OCI-LY7 (cell line): ENCODE results near the gene DSCAM. TPM values are rescaled to one million over a fixed set of nuclear protein-coding genes. Genes with fewer than 3 reads are reported as not detected.
"Not testable (repeated sequence)": the region's sequence is repeated elsewhere in the genome, so short reads cannot be mapped to it uniquely, and the experiment has no call there.

Source experiments
- BruUV-seq: library from RNA; stranded (reverse); fragments of 400-500 nt; replicated peaks from 2 replicates; lab custom pipeline; 2021; lab: Mats Ljungman, UMichigan
- CTCF ChIA-PET: fragments of 300-600 bp; sonication (Branson Sonifier 250); formaldehyde crosslinking; loops from one replicate; lab custom pipeline; 2022; ENCODE audit warnings: antibody characterized with exemption; ENCODE audit not compliant: unreplicated experiment; lab: Charles Lee
- POLR2A ChIA-PET: fragments of 300-600 bp; sonication (Branson Sonifier 250); formaldehyde crosslinking; loops from one replicate; lab custom pipeline; 2022; ENCODE audit warnings: antibody characterized with exemption; lab: Charles Lee
- DNase-seq: peaks from one replicate; pipeline ENCODE4 v3.0.0-alpha.2; 2015; ENCODE audit warnings: low spot score
- H2AFZ ChIP-seq: fragments of 200-600 bp; sonication (generic), shearing (Covaris generic); 2 replicates; pipeline ENCODE4 v1.6.1; 2014; ENCODE audit warnings: mild to moderate bottlenecking, antibody characterized with exemption, low read length, moderate library complexity
- H3K27ac ChIP-seq: fragments of 200-600 bp; sonication (generic); 2 replicates; pipeline ENCODE4 v1.5.1; 2014; ENCODE audit warnings: mixed run types, low read depth, mild to moderate bottlenecking, moderate library complexity, low read length, inconsistent platforms; ENCODE audit not compliant: poor library complexity, severe bottlenecking
- H3K36me3 ChIP-seq: fragments of 200-600 bp; sonication (generic); 2 replicates; pipeline ENCODE4 v1.6.1; 2014; ENCODE audit warnings: mild to moderate bottlenecking, antibody characterized with exemption, low read length, moderate library complexity, mixed read lengths; ENCODE audit not compliant: insufficient read depth
- H3K4me1 ChIP-seq: fragments of 200-600 bp; sonication (generic); 2 replicates; pipeline ENCODE4 v1.5.1; 2014; ENCODE audit warnings: mild to moderate bottlenecking, low read length; ENCODE audit not compliant: insufficient read depth, poor library complexity, severe bottlenecking
- H3K4me2 ChIP-seq: fragments of 200-600 bp; sonication (generic); 2 replicates; pipeline ENCODE4 v1.6.1; 2014; ENCODE audit warnings: mild to moderate bottlenecking, low read length
- H3K4me3 ChIP-seq: fragments of 200-600 bp; sonication (generic); 2 replicates; pipeline ENCODE4 v1.5.1; 2014; ENCODE audit warnings: mild to moderate bottlenecking, low read depth, low read length; ENCODE audit not compliant: poor library complexity, severe bottlenecking
- H3K79me2 ChIP-seq: fragments of 200-600 bp; sonication (generic); 2 replicates; pipeline ENCODE4 v1.6.1; 2016; ENCODE audit warnings: low read depth, mild to moderate bottlenecking, low read length, moderate library complexity, mixed read lengths; ENCODE audit not compliant: insufficient read depth
- H3K9me2 ChIP-seq: fragments of 200-600 bp; sonication (generic); 2 replicates; pipeline ENCODE4 v1.6.1; 2016; ENCODE audit warnings: mild to moderate bottlenecking, low read length, mixed read lengths; ENCODE audit not compliant: insufficient read depth
- H3K9me3 ChIP-seq: fragments of 200-600 bp; sonication (generic); 2 replicates; pipeline ENCODE4 v1.6.1; 2014; ENCODE audit warnings: mild to moderate bottlenecking, mixed run types, low read length, mixed read lengths
- H4K20me1 ChIP-seq: fragments of 200-600 bp; sonication (generic); 2 replicates; pipeline ENCODE4 v1.6.1; 2014; ENCODE audit warnings: mild to moderate bottlenecking, antibody characterized with exemption, low read length, moderate library complexity, mixed read lengths; ENCODE audit not compliant: insufficient read depth
- EZH2phosphoT487 ChIP-seq: fragments of 200-600 bp; sonication (generic); IDR thresholded peaks from 2 replicates; pipeline ENCODE4 v1.6.1; 2018; ENCODE audit warnings: low read depth, borderline replicate concordance, mild to moderate bottlenecking, mixed run types, antibody characterized with exemption, low read length, moderate library complexity, mixed read lengths
- intact Hi-C: fragments of 100-400 bp; cut with micrococcal nuclease; formaldehyde crosslinking; loops from one replicate; pipeline ENCODE4 v1.10.0; 2022; ENCODE audit not compliant: unreplicated experiment
- total RNA-seq, 2 experiments: library from RNA; depleted of rRNA in 1 of 2; stranded (reverse); fragments of >200 nt in 1 of 2; shearing (Covaris generic) in 1 of 2; gene quantifications; 2 replicates each; pipeline ENCODE4 v1.2.3, GENCODE V29; 2014 to 2022
- TF ChIP-seq, protein P1 (sequence below): fragments of 200-600 bp; sonication (generic); conservative IDR thresholded peaks from 2 replicates; pipeline ENCODE4 v1.5.1; 2014; ENCODE audit warnings: mild to moderate bottlenecking, antibody characterized with exemption, low read length, moderate library complexity, mixed read lengths

Gene DSCAM
- total RNA-seq, 2 experiments from 2014 or later, result not detected

DNA sequence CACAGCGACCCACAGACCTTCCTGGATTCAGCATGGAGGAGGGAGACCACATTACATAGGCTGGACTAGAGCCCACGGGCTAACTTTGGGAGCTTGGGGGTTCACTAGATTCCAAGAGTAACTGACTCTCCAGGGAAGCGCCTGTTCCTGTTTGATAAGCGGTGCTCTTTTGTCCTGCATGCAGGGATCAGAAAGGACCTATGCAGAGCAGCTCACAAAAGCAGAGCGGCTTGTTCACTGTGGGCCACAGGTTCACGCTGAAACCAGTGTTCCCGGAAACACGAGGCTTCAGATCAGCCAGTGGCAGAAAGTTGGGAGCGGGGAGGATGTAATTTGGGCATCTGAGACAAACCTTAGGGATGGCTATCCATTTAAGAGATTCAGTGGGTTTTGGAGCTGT lies 575.8 kb downstream of the DSCAM start:
- Histone ChIP-seq H4K20me1 (no peaks in the 10 kb centered on the region), H3K4me1 (no peaks in the 10 kb centered on the region), H3K9me2 (no peaks in the 10 kb centered on the region), H3K4me2 (no peak overlapping the region), H2AFZ (no peak overlapping the region), H3K79me2 (no peaks in the 10 kb centered on the region), H3K9me3 (no peaks in the 10 kb centered on the region), H3K36me3 (no peaks in the 10 kb centered on the region), H3K27ac (no peak overlapping the region), H3K4me3 (no peak overlapping the region)
- no peak for TF ChIP-seq EZH2phosphoT487
- TF ChIP-seq, protein P1, sequence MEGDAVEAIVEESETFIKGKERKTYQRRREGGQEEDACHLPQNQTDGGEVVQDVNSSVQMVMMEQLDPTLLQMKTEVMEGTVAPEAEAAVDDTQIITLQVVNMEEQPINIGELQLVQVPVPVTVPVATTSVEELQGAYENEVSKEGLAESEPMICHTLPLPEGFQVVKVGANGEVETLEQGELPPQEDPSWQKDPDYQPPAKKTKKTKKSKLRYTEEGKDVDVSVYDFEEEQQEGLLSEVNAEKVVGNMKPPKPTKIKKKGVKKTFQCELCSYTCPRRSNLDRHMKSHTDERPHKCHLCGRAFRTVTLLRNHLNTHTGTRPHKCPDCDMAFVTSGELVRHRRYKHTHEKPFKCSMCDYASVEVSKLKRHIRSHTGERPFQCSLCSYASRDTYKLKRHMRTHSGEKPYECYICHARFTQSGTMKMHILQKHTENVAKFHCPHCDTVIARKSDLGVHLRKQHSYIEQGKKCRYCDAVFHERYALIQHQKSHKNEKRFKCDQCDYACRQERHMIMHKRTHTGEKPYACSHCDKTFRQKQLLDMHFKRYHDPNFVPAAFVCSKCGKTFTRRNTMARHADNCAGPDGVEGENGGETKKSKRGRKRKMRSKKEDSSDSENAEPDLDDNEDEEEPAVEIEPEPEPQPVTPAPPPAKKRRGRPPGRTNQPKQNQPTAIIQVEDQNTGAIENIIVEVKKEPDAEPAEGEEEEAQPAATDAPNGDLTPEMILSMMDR, result no peak
- BruUV-seq, result no TSS peak
- intact Hi-C loops, result no loop called here
- ChIA-PET CTCF (no interaction called here), POLR2A (no interaction called here)
- DNase-seq, result no peak

DNA sequence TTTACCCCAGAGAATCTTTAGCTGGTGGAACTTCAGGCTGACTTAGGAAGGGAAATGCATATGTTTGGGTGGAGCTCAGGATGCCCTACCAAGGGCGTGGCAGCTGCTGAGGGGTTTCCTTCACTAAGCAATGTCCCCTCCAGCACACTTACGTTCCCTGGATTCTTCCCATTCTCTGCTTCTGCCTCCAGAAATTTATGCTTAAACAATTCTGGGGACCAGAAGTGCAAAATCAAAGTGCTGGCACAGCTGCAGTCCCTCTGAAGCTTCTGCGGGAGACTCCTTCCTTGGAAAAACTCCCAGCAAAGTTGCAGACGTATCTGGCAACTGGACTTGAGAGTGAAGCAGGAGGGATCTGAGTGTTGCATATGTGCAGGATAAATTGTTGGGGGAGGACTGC lies 576.9 kb downstream of the DSCAM start:
- Histone ChIP-seq H2AFZ (no peak overlapping the region), H3K9me2 (no peaks in the 10 kb centered on the region), H3K36me3 (no peaks in the 10 kb centered on the region), H3K27ac (no peak overlapping the region), H3K9me3 (no peaks in the 10 kb centered on the region), H3K4me2 (no peak overlapping the region), H3K4me1 (no peaks in the 10 kb centered on the region), H3K79me2 (no peaks in the 10 kb centered on the region), H4K20me1 (no peaks in the 10 kb centered on the region), H3K4me3 (no peak overlapping the region)
- intact Hi-C loops, result no loop called here
- DNase-seq, result no peak
- POLR2A ChIA-PET, result no interaction called here
- no peak for TF ChIP-seq EZH2phosphoT487
- TF ChIP-seq, protein P1, result no peak
- BruUV-seq, result no TSS peak
- CTCF ChIA-PET, result no interaction called here

DNA sequence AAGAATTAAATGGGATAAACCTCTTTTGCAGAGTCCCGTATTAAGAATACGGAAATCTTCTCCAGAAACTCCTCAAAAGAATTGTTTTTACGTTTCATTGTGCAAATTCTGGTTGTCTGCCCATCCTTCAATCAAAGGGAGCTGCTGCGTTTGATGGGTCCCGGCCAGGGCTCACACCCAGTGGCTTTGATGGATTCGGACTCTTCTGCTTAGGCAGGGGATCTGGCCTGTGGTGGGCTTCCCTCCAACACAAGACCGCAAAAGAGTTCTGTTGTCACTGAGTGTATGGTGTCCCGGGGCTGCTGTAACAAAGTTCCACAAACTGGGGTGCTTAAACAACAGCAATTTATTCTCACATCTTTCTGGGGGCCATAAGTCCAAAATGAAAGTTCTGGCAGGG lies 577.7 kb downstream of the DSCAM start:
- H3K4me1 ChIP-seq, result no peaks in the 10 kb centered on the region
- no TSS peak for BruUV-seq
- DNase-seq, result no peak
- no peaks in the 10 kb centered on the region for H4K20me1 ChIP-seq
- no peaks in the 10 kb centered on the region for H3K79me2 ChIP-seq
- no peak overlapping the region for H2AFZ ChIP-seq
- ChIA-PET POLR2A (interaction anchor here (0.6 kb wide), 1 partner anchor 213 kb away, joined by 3 read pairs; no protein-coding TSS in a partner anchor), CTCF (no interaction called here)
- intact Hi-C loops, result no loop called here
- H3K4me2 ChIP-seq, result no peak overlapping the region
- no peaks in the 10 kb centered on the region for H3K9me3 ChIP-seq
- H3K9me2 ChIP-seq, result no peaks in the 10 kb centered on the region
- H3K4me3 ChIP-seq, result no peak overlapping the region
- H3K36me3 ChIP-seq, result no peaks in the 10 kb centered on the region
- no peak overlapping the region for H3K27ac ChIP-seq
- TF ChIP-seq, protein P1, result no peak
- no peak for TF ChIP-seq EZH2phosphoT487

DNA sequence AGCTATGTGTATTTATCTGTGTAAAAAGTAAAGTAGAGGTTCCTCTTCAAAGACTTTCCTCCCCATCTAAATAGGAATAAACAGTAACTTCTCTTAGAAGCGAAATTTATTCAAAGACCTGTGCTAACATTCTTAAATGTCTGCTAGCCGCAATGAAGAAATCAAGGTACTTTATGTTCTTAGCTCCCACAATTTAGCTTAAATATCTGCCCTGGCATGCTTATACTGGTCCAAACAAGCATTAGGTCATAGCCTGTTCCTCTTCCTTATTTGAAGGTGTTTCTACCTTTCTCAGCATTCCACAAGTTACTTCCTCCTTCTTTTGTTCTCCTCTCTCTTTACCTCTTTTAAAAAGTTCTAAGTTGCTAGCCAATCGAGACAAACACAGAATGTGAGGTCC lies 588.5 kb downstream of the DSCAM start:
- POLR2A ChIA-PET, result interaction anchor here (0.7 kb wide), 1 partner anchor 18 kb away, joined by 3 read pairs; no protein-coding TSS in a partner anchor
- H3K4me2 ChIP-seq, H3K9me2 ChIP-seq, H3K79me2 ChIP-seq, H2AFZ ChIP-seq, DNase-seq, H3K27ac ChIP-seq, H3K9me3 ChIP-seq, H3K4me1 ChIP-seq, H3K36me3 ChIP-seq, CTCF ChIA-PET, H4K20me1 ChIP-seq, BruUV-seq, intact Hi-C loops, H3K4me3 ChIP-seq: not testable (repeated sequence)
